ENCODE data around the gene MORF4L1.
"Not testable (repeated sequence)": the region's sequence is repeated elsewhere in the genome, so short reads cannot be mapped to it uniquely, and the experiment has no call there.

MORF4L1 gene

GRCh38 chr15:78902281-78903032, 29.8 kb downstream of the MORF4L1 start:
- not testable (repeated sequence) for DNase-seq

- DNase-seq, result no peak
These were observed 32.1 kb downstream of the MORF4L1 start for GRCh38 chr15:78904599-78905358.

GRCh38 chr15:78906316-78906620, 33.6 kb downstream of the MORF4L1 start:
- DNase-seq, result no peak

GRCh38 chr15:78907577-78907976, 34.9 kb downstream of the MORF4L1 start:
- DNase-seq, result no peak

- DNase-seq, result no peak
These were observed 36.5 kb downstream of the MORF4L1 start for GRCh38 chr15:78909160-78909695.

- DNase-seq, result peak; percentile 52
These were observed 37.1 kb downstream of the MORF4L1 start for GRCh38 chr15:78909791-78910228.

GRCh38 chr15:78910271-78910670, 37.6 kb downstream of the MORF4L1 start:
- no peak for DNase-seq

GRCh38 chr15:78912316-78912715, 39.6 kb downstream of the MORF4L1 start:
- no peak for DNase-seq

- no peak for DNase-seq
These were observed 40.3 kb downstream of the MORF4L1 start for GRCh38 chr15:78913012-78913411.

- DNase-seq, result no peak
These were observed 41.5 kb downstream of the MORF4L1 start for GRCh38 chr15:78914027-78914764.

- no peak for DNase-seq
These were observed 42.8 kb downstream of the MORF4L1 start for GRCh38 chr15:78915341-78916087.

GRCh38 chr15:78916088-78916487, 43.4 kb downstream of the MORF4L1 start:
- no peak for DNase-seq

- DNase-seq, result no peak
These were observed 45.2 kb downstream of the MORF4L1 start for GRCh38 chr15:78917888-78918287.

- DNase-seq, result no peak
These were observed 48.8 kb downstream of the MORF4L1 start for GRCh38 chr15:78921517-78921916.

- DNase-seq, result no peak
These were observed 49.2 kb downstream of the MORF4L1 start for GRCh38 chr15:78921940-78922339.

GRCh38 chr15:78922527-78922926, 49.8 kb downstream of the MORF4L1 start:
- no peak for DNase-seq

GRCh38 chr15:78923015-78923414, 50.3 kb downstream of the MORF4L1 start:
- DNase-seq, result no peak

- DNase-seq, result no peak
These were observed 51.0 kb downstream of the MORF4L1 start for GRCh38 chr15:78923480-78924360.

GRCh38 chr15:78925076-78925624, 52.5 kb downstream of the MORF4L1 start:
- DNase-seq, result no peak

- DNase-seq, result no peak
These were observed 53.5 kb downstream of the MORF4L1 start for GRCh38 chr15:78925956-78926743.

All from retina (tissue), 1 donor.